ENCODE results near the gene RIC8B. TPM values are rescaled to one million over a fixed set of nuclear protein-coding genes. Genes with fewer than 3 reads are reported as not detected.
A peak's percentile ranks its signal among the peaks of the same experiment; 100 is the strongest.

Gene RIC8B
- total and polyA plus RNA-seq, 2 of the 13 experiments (the other 11 are each of a cell fraction or from before 2014, with no cell fraction given): 5.1 to 7.5 TPM

GRCh38 chr12:106764738-106765137 is 9.7 kb upstream of the RIC8B start:
- Histone ChIP-seq H3K9ac (ENCODE audit: insufficient read depth, low read depth, low read length) (no peak overlapping the region), H3K4me2 (ENCODE audit: low read depth, low read length) (no peak overlapping the region), H3K4me3 (replicated peaks in 1 of 3; ENCODE audit: insufficient read depth in 1 of 3, low read depth in 2 of 3, low read length in 3 of 3) (no peak overlapping the region), H3K4me1 (ENCODE audit: insufficient read depth, low read length) (peaks cover 48% of the 10 kb centered on the region), H2AFZ (ENCODE audit: low read length) (no peak overlapping the region), H4K20me1 (ENCODE audit: insufficient read depth, low read length) (no peaks in the 10 kb centered on the region), H3K27me3 (ENCODE audit: control insufficient read depth in 1 of 2, insufficient read depth in 2 of 2, low read length in 2 of 2) (peaks cover 0 to 2% of the 10 kb centered on the region in 2 experiments; a peak in 1 of 5 replicates), H3K27ac (ENCODE audit: extremely low read length, insufficient read depth, low read length) (no peak overlapping the region), H3K79me2 (ENCODE audit: insufficient read depth, low read length) (no peaks in the 10 kb centered on the region), H3K9me3 (ENCODE audit: low read length) (no peaks in the 10 kb centered on the region), H3K36me3 (replicated peaks in 1 of 2; ENCODE audit: control insufficient read depth in 1 of 2, insufficient read depth in 2 of 2, low read length in 2 of 2) (no peaks in the 10 kb centered on the region)
- WGBS (ENCODE audit: low lambda C conversion rate): 17% methylated on average over 3 of the region's 3 CpGs
- ChIA-PET CTCF (ENCODE audit: low intra/inter-chr PET ratio, low total read pairs) (no interaction called here), POLR2A (no interaction called here)
- ATAC-seq (peak; percentile 73), FAIRE-seq (no peak), DNase-seq (ENCODE audit: low spot score) (no peak)
- TF ChIP-seq CEBPB (IDR thresholded peaks at IDR 0.05; ENCODE audit: borderline replicate concordance, low read depth, low read length) (peak; percentile 49; the same call in 1 of the 2 replicates), FOXA1 (IDR thresholded peaks at IDR 0.05) (no peak), FOXA1 (CRISPR knock-in tag; IDR thresholded peaks at IDR 0.05) (no peak), TGIF2 (CRISPR knock-in tag; IDR thresholded peaks at IDR 0.05) (no peak), ZNF281 (CRISPR knock-in tag; IDR thresholded peaks at IDR 0.05; ENCODE audit: borderline replicate concordance) (peak; percentile 44; the same call in 1 of the 2 replicates), CEBPG (CRISPR knock-in tag; IDR thresholded peaks at IDR 0.05) (0 out of 2 replicates have a peak, but pooled peaks have one; percentile 25), BRD4 (CRISPR knock-in tag; IDR thresholded peaks at IDR 0.05) (no peak), MED13 (CRISPR knock-in tag; IDR thresholded peaks at IDR 0.05) (no peak), TBP (CRISPR knock-in tag; IDR thresholded peaks at IDR 0.05) (no peak), RAD21 (CRISPR knock-in tag; IDR thresholded peaks at IDR 0.05) (peak; percentile 50; the same call in 1 of the 2 replicates), PTBP1 (IDR thresholded peaks at IDR 0.05; ENCODE audit: low read depth, low read length, poor library complexity, severe bottlenecking) (no peak), CTCF (CRISPR knock-in tag; IDR thresholded peaks at IDR 0.05) (peak; percentile 57), TRIM24 (CRISPR knock-in tag; IDR thresholded peaks at IDR 0.05) (no peak), SMC3 (IDR thresholded peaks at IDR 0.05; ENCODE audit: low read length) (peak; percentile 36), STAG1 (CRISPR knock-in tag; IDR thresholded peaks at IDR 0.05) (peak; percentile 50), ZNF34 (CRISPR knock-in tag; IDR thresholded peaks at IDR 0.05; ENCODE audit: borderline replicate concordance) (no peak)
- intact Hi-C loops (cut with micrococcal nuclease; ENCODE audit: unreplicated experiment): no loop called here
- no TSS peak for BruUV-seq (replicated peaks)
- in situ Hi-C loops (cut with HindIII; ENCODE audit: extremely low pct_ligation_motif_present, low pct_unique_long_range_greater_than_20kb): no loop called here

All from HepG2 (cell line).